Stimulated activated naive CD4-positive, alpha-beta T cell treated with Interleukin-2 at 50 U/mL for 16 hours (primary cell): ENCODE measurements around the gene FMN1.
"Not testable (repeated sequence)": the region's sequence is repeated elsewhere in the genome, so short reads cannot be mapped to it uniquely, and the experiment has no call there.

Source experiments
- DNase-seq: peaks from one replicate; lab custom pipeline; 2025; lab: John Stamatoyannopoulos, UW

The FMN1 gene

DNA sequence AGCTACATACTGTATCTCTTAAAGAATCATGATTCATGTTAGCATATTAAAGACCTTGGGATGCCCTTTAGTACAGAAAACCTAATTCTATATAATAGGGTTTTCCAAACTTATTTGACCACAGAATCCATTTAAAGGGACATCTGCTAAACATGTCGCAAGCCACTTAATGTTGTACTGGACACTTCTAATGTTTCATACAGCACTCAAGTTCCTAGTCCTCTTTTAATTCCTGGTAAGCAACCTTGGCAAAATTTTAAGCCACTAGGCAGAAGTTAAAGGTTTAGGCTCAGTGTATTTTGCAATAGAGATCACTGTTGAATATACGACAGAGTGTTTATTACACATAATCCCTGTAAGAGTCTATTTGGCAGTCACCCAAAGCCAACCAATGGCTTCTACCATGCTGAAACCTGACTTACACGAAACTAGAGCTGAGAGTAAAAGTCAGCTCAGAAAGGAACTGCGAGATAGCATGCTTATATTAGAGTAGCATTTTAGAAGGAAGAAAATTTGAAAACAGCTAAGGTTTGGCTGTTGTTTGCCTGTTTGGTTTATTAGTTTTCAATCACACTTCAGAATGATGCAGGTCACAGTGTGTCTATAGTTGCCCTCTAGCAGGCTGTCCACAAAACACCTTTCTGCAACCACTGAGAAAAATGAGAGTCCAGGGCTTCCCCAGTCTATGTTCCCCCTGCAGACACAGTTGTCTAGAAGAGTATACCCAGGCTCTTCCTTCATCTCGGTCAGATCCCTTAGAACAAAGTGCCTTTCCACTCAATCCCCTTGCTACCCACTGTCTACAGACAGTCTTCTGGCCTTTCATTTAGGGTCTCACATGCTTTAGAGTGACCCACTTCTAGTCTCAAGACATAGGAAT is 104.4 kb downstream of the FMN1 start:
- no peak for DNase-seq

DNA sequence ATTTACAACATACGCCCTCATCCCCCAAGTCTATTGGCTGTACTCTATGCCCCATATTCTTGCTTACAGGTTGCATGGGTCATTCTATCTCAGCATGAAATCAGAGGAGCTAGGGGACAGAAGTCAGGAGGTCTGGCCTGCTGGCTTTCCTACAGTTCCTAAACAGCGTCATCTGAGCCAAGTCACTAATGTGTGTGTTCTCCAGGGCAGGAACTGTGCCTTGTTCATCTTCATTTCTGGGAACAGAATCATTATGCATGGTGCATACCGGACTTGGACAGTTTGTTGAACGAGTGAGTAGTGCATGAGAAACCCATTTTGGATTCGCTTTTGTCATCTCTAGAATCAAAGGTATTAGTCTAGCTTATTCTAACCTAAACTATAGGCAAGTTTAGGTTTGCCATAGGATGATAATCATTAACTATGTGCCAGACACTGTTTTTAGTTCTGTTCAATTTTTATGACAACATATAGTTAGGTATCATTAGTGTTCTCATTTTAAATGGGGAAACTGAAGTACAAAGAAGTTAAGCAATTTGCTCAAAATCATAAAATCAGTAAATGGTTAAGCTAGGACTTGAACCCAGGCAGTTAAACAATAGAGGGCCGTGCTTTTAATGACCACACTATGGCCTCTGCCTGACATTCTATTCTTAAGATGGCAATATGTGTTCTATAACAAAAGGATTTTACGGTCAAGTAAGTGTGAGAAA is 105.2 kb downstream of the FMN1 start:
- no peak for DNase-seq

DNA sequence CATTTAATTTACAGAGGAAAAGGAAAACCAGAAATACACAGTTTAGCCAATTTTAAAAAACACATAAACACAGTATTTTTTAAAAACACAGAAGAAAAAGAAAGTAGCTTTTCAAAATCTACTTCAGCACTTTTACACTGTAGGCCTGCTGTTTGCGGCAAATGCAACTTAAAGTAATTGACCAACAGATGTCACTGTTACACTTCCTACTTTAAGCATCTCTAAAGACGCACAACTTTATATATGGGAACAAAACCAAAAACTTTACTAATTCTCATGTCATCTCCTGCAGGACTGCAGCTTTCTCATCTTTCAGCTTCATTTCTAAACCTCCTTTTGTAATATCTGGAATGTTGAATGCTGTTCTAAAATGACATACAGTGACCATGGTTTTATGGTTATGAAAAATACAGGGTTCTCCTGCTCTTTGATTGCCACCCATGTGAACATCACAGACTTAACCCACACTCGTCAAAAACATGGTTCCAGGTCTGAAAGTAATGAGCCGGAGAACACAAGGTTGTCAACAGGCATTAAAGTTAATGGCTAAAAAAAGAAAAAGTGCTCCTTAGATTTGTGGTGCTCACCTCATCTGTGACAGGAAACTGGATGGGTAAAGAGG is 107.9 kb downstream of the FMN1 start:
- no peak for DNase-seq

GRCh38 chr15:33084661-33085060 is 109.9 kb downstream of the FMN1 start:
- no peak for DNase-seq

GRCh38 chr15:33083232-33084081 is 111.1 kb downstream of the FMN1 start:
- no peak for DNase-seq

DNA sequence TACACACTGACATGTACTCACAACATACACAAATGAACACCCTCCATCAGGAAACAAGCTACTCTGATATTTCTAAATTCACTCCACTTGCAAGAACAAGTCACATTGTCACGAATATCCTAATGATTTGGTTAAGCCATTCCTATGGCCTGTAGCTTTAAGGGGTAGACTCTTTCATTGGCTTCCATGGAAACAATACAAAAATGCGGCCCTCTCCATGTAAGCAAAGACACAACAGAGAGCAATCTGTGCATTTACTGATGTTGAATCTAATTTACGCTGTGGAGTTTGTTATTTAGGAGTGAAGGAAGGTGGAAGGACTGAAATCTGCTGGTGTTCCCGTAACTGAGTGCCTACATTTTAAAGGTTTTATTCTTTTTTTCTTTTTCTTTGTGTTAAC is 114.5 kb downstream of the FMN1 start:
- DNase-seq, result no peak

DNA sequence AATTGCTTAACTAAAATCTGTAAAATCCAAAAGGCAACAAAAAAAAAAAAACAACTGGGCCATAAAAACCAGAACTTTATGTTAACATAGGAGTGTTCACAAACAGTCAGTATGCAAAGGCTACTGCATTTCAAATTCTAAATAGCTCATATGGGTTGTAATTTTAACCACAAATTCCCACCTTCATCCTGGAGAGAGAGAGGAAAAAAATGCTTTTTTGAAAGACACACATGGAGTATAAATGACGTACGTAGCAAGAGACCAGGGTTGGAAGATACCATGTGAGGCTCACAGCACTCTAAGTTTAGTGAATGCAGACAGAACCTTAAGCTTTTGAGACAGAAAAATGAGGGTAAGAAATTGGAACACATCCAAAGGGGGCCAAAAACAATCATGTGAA is 115.9 kb downstream of the FMN1 start:
- DNase-seq, result no peak

GRCh38 chr15:33076937-33077336 is 117.6 kb downstream of the FMN1 start:
- no peak for DNase-seq

- DNase-seq, result no peak
These were observed 119.6 kb downstream of the FMN1 start for GRCh38 chr15:33074942-33075341.

- no peak for DNase-seq
These were observed 120.3 kb downstream of the FMN1 start for GRCh38 chr15:33074212-33074611.

- no peak for DNase-seq
These were observed 123.1 kb downstream of the FMN1 start for GRCh38 chr15:33071451-33071850.

- DNase-seq, result not testable (repeated sequence)
These were observed 124.6 kb downstream of the FMN1 start for GRCh38 chr15:33069903-33070302.

DNA sequence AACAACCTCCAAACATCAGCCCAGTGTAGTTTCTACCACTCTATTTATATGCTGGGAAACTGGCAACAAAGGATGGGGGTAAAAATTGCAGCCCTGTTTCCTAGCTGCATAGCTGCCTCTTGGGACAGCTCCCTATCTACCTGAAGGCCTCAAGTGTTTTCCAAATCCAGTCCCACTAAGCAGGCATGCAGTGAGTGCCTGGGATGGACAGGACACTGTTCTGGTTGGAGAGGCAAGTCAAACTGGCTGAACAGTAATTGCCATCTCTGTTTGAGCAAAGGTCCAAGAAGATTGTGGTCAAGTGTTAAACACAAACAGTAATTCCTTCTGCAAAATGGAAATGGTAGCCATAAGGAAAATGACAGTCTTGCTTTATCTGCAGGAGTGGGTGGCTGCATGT is 125.4 kb downstream of the FMN1 start:
- no peak for DNase-seq

DNA sequence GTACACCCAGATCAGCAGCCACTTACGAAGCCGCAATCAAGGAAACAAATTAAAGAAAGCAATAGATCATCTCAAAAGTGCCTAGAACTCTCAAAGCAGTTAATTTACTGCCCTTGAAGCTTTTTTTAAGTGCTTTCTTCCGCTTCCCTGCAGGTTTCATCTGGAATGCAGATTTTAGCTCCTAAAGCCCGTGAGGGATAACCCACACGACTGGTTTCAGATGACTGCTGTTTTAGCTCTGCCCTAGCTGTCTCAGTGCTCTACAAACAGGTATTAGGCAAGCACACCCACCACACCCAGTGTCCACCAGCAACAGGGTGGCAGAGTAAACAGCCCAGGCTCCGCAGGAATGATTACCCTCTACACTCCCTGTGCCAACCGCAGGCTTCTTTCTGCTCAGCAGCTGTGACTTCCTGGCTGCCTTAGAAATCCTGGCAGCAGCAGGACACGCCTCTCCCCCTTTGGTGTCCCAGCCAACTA is 126.0 kb downstream of the FMN1 start:
- DNase-seq, result no peak

DNA sequence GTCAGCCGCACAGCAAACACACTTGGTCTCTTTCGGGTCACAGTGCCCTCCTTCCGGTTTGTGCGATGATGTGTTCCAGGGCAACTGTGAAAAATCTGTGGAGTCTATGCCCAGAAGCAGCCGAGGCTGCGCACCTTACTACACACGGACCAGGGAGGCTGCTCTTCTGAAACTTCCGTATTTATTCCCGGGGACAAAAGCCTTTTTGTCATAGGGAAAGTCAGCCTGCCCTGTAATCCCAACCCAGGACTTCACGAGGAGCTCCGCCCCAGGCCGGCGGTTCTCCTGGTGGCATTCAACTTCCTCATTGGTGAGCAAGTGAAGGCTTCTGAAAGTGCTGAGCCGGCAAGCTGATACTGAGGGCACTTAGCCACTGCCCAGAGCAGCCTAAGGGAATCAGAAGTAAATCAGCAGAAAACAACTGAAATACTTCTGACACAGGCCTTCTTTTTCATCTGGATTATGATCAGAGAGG is 126.5 kb downstream of the FMN1 start:
- DNase-seq, result no peak

DNA sequence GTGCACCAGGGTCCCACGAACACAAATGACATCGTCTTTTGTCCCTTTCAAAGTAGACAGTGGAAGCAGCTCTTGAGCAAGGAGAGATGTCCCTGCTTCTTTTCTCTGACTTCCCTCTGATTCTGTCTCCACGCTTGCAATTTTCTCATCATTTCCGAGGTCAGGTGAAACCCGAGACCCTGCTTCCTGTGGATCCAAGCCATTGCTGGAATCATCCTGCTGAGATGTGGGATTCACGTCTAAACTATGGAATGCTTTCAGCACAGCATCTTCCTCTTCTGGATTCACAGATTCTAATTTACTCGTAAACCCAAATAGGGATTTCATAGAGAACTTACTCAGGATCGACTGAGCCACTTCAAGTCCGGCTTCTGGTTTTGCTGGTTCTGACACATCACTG is 127.1 kb downstream of the FMN1 start:
- no peak for DNase-seq

- no peak for DNase-seq
These were observed 127.9 kb downstream of the FMN1 start for GRCh38 chr15:33066584-33066983.

- no peak for DNase-seq
These were observed 129.6 kb downstream of the FMN1 start for GRCh38 chr15:33064878-33065277.

DNA sequence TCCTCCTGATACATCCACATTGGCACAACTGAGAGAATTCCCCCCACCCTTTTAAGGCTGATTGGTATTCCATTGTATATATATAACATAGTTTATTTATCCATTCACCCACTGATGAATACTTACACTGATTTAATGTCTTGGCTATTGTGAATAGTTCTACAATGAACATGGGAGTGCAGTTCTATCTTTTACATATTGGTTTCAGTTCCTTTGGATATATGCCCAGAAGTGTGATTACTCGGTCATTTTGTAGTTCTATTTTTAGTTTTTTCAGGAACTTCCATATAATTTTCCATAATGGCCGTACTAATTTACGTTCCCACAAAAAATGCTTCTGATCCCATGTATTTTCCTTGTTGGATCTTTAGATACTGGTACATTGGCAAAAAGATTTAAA is 135.3 kb downstream of the FMN1 start:
- no peak for DNase-seq

DNA sequence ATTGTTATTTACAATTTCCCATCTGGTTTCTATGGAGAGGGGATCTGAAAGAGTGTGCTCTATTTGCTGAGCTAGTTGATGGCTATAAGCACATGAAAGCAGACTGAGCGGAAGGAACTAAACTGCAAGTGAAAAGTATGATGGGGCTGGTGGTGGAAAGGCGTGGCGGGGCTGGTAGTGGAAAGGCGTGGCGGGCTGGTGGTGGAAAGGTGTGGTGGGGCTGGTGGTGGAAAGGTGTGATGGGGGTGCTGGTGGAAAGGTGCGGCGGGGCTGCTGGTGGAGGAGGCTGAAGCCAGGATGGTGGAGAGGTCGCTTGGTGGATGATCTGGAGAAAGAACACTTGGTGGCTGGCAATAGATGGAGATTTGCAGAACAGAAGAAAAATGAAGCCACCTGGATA is 136.7 kb downstream of the FMN1 start:
- no peak for DNase-seq

- DNase-seq, result no peak
These were observed 138.6 kb downstream of the FMN1 start for GRCh38 chr15:33055962-33056361.

- DNase-seq, result no peak
These were observed 143.0 kb downstream of the FMN1 start for GRCh38 chr15:33051528-33051927.
